ENCODE data around the gene KCNMA1. TPM values are rescaled to one million over a fixed set of nuclear protein-coding genes. Genes with fewer than 3 reads are reported as not detected.
A peak's percentile ranks its signal among the peaks of the same experiment; 100 is the strongest.
"Not testable (repeated sequence)": the region's sequence is repeated elsewhere in the genome, so short reads cannot be mapped to it uniquely, and the experiment has no call there.

Gene KCNMA1
- total and polyA plus RNA-seq, 5 experiments from 2014 or later = not detected

- Mint-ChIP-seq H3K27me3 (peaks cover 0 to 1% (median 0%) of the 10 kb centered on the region in 5 donors), H3K4me3 (no peak overlapping the region), H3K27ac (peak overlapping the region in 1 of 10 donors; percentile 60), H3K36me3 (no peaks in the 10 kb centered on the region), H3K4me1 (no peaks in the 10 kb centered on the region), H3K9me3 (no peaks in the 10 kb centered on the region)
- DNase-seq (no peak), ATAC-seq (no peak)
- POLR2A ChIA-PET = no interaction called here
Measured at GRCh38 chr10:77578583-77579227, 58.9 kb downstream of the KCNMA1 start.

DNA sequence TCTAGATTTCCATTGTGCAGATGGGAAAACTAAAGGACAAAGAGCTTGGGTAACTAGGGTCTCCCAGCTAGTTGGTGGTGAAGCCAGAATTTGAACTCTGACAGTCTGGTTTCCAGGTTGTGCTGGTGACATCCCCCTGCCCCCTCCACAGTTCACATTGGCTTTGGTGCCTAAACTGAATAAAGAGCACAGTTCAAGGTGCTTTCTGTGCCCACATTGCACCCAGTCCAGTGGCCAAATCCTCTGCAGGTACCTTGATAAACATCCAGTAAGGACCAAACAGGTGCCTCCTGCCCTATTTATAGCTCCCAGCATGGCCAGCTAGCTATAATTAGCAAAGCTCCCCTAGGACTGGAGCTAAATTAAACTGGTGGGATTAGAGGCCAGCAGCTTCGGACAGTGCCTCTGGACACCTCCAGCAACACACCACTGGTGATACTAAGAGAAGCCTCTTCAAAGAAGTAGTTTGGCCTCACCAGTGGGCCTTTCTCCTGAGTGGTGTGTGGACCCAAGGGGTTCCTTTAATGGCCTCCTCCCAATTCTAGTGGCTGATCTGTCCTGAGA lies 59.9 kb downstream of the KCNMA1 start:
- POLR2A ChIA-PET = no interaction called here
- Mint-ChIP-seq H3K27me3 (peaks cover 0 to 1% (median 0%) of the 10 kb centered on the region in 5 donors), H3K27ac (no peak overlapping the region), H3K4me3 (no peak overlapping the region), H3K4me1 (no peaks in the 10 kb centered on the region), H3K9me3 (no peaks in the 10 kb centered on the region), H3K36me3 (no peaks in the 10 kb centered on the region)
- ATAC-seq (no peak), DNase-seq (no peak)

DNA sequence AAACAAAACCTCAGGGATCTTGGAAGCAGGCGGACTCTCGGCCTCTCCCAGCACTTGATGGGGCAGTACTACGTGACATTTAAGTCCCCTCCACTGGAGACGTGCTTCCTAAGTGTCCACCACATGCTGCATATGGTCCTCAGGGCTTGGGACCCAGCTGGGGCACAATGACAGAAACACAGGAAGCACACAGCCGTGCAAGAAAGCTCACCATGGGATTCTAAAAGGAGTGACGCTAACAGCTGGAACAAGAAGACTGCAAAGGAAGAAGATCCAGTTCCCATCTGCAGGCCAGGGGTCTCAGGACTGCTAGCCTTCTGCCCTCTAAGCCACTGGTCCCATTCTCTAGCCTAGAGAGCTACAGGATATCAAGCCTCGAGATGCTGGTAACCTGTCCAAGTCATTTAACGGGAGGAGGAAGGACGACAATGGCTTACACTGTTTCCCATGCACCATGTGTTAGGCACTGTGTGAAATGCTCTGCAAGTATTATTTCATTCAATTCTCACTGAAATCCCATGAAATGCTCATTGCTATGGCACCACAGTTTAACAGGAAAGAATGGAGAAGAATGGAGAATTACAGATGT lies 61.1 kb downstream of the KCNMA1 start:
- Mint-ChIP-seq H3K27me3 (peaks cover 0 to 1% (median 0%) of the 10 kb centered on the region in 5 donors), H3K36me3 (no peaks in the 10 kb centered on the region), H3K9me3 (no peaks in the 10 kb centered on the region), H3K4me1 (no peaks in the 10 kb centered on the region), H3K4me3 (no peak overlapping the region), H3K27ac (peak overlapping the region in 1 of 10 donors; percentile 17)
- POLR2A ChIA-PET = no interaction called here
- no peak for ATAC-seq
- no peak for DNase-seq

- Mint-ChIP-seq H3K27me3 (peaks cover 0 to 1% (median 0%) of the 10 kb centered on the region in 5 donors), H3K4me3 (no peak overlapping the region), H3K36me3 (no peaks in the 10 kb centered on the region)
Measured at GRCh38 chr10:77576007-77576367, 61.6 kb downstream of the KCNMA1 start.

DNA sequence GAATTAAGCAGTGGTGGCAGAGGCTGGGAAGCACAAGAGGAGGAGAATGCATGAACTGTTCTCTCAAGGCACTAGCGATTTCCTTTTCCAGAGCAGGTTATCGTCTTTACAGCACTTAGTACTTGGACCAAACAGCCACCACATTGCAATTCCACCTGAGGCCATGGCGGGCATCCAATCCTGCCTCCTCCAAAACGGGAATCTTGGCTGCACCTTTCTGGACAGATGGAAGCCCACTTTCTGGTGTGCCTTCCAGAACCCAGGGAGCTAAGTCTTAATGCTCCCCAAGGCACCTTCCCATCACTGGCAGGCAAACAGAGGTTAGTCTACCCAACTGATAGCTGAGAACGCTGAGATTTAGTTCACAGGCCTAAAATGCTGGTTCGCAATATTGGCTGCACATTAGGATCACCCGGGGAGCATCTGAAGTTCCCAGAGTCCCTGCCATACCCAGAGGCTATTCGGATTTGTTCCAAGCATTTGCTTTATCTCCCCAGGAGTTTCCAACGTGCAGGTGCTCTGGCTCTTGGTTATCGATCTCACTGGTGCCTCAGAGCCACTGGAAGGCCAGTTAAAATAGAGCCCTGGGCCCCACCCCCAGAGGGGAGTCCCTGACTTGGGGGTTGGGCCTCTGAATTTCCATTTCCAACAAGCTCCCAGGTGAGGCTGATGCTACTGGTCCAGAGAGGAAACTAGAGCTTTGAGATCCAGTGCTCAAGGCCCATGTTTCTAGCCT lies 62.2 kb downstream of the KCNMA1 start:
- Mint-ChIP-seq H3K36me3 (no peaks in the 10 kb centered on the region), H3K9me3 (no peaks in the 10 kb centered on the region), H3K4me3 (no peak overlapping the region), H3K27me3 (peaks cover 0 to 1% (median 0%) of the 10 kb centered on the region in 5 donors), H3K27ac (no peak overlapping the region), H3K4me1 (no peaks in the 10 kb centered on the region)
- no peak for ATAC-seq
- DNase-seq = no peak
- POLR2A ChIA-PET = no interaction called here

More at GRCh38 chr10:77576007-77576367, 61.6 kb downstream of the KCNMA1 start:
- DNase-seq = no peak
- ATAC-seq = no peak
- Mint-ChIP-seq H3K27ac (peak overlapping the region in 1 of 10 donors; percentile 17), H3K9me3 (no peaks in the 10 kb centered on the region), H3K4me1 (no peaks in the 10 kb centered on the region)
- POLR2A ChIA-PET = no interaction called here

DNA sequence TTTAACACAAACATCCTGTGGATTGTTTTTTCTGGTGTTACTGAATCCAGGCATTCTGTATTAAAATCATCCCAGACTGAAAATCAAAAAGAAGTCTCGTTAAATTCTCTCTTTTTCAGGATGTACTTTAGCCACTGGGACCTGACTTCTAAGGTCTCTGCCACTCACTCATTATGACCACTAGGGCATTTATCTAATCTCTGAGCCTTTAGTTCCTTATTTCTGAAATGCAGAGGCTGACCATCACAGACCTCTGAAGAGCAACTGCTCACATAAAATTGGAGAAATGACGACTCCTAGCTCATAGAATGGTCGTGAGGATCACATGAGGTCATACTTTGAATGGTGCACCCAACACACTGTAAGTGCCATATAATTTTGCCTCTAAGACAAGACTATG lies 63.2 kb downstream of the KCNMA1 start:
- no peaks in the 10 kb centered on the region for H3K27me3 Mint-ChIP-seq
- DNase-seq (no peak), ATAC-seq (no peak)
- H3K9me3 Mint-ChIP-seq = no peaks in the 10 kb centered on the region
- no peaks in the 10 kb centered on the region for H3K4me1 Mint-ChIP-seq
- POLR2A ChIA-PET = no interaction called here
- no peak overlapping the region for H3K4me3 Mint-ChIP-seq
- H3K27ac Mint-ChIP-seq = no peak overlapping the region
- H3K36me3 Mint-ChIP-seq = no peaks in the 10 kb centered on the region

- H3K4me1 Mint-ChIP-seq, H3K27ac Mint-ChIP-seq: not testable (repeated sequence)
Measured at GRCh38 chr10:77572520-77572919, 65.1 kb downstream of the KCNMA1 start.

DNA sequence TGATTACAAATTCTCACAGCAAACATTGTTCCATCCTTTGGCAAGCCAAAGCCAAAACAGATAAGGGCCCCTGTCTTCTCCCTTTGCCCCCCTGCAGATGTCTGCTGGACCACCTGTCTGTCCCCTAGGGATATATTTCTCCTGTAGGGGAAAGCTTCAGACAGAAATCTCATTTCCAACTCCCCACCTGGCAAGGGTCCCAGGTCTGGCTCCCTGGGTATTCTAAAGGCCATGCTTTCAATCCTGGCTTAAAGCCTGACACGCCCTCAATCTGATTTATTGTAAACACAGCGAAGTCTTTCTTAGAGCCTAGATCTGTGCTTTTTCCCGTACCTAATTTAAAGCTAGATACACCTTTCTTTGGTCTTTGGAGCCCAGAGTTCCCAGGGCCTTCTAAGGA lies 66.1 kb downstream of the KCNMA1 start:
- no peaks in the 10 kb centered on the region for H3K4me1 Mint-ChIP-seq
- DNase-seq (no peak), ATAC-seq (no peak)
- POLR2A ChIA-PET = no interaction called here
- H3K36me3 Mint-ChIP-seq = no peaks in the 10 kb centered on the region
- no peak overlapping the region for H3K4me3 Mint-ChIP-seq
- H3K9me3 Mint-ChIP-seq = peaks cover 0 to 2% (median 0%) of the 10 kb centered on the region in 9 donors
- peaks cover 0 to 8% (median 4%) of the 10 kb centered on the region in 5 donors for H3K27me3 Mint-ChIP-seq
- no peak overlapping the region for H3K27ac Mint-ChIP-seq

More at GRCh38 chr10:77572520-77572919, 65.1 kb downstream of the KCNMA1 start:
- H3K36me3 Mint-ChIP-seq, H3K9me3 Mint-ChIP-seq, POLR2A ChIA-PET, H3K4me3 Mint-ChIP-seq, H3K27me3 Mint-ChIP-seq, ATAC-seq, DNase-seq: not testable (repeated sequence)

DNA sequence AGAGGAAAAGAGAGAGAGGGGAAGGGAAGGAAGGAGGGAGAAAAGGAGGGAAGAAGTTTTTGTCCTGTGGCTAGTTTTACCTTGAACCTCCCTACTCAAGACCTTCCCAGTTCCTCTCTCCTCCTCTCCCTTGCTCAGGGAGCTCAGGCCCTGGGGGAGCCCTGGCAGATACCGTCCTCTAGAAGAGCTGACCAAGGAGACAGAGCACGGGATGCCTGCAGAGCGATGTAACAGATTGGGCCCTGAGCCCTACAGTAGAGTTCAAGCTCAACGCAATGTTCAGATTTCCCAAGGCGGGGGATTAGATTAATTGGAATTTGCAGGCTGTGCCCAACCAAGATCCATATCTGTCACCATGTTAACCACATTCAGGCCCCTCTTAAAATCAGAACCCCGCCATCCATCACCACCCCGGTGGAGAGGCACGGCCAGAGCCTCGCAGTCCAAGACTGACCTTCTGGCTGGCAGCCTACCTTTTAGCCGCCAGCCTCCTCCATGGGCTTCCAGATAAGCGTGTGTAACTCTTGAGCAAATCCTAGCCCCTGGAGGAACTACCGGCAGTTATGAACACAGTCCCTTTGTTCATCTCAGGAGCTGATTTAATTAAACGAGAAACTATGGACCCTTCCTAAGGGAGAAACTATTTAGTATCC lies 70.6 kb downstream of the KCNMA1 start:
- peak overlapping the region in 1 of 10 donors; percentile 53 for H3K27ac Mint-ChIP-seq
- no peak for DNase-seq
- H3K9me3 Mint-ChIP-seq = peaks cover 0 to 3% (median 0%) of the 10 kb centered on the region in 9 donors
- peaks cover 14 to 50% (median 26%) of the 10 kb centered on the region in 5 donors for H3K27me3 Mint-ChIP-seq
- POLR2A ChIA-PET = no interaction called here
- ATAC-seq = no peak
- no peak overlapping the region for H3K4me3 Mint-ChIP-seq
- H3K36me3 Mint-ChIP-seq = no peaks in the 10 kb centered on the region
- no peaks in the 10 kb centered on the region for H3K4me1 Mint-ChIP-seq

DNA sequence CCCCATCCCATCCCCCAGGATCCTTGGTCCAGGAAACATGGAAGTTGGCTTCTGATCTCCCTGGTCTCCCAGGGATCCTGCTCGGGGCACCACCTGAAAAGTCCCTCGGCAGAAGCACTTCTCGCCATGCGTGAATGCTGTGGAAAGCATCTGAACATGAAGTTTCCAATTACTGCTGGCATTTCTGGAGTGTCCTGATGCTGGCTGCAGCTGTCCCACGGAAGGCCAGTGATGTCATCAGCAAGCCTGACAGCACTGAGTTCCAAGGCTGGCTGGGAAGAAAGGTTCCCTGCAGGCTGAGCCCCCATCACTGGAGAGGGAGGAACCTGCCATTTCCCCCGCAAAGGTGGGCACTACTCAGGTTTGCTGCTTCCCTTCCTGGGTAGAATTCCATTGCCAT lies 71.4 kb downstream of the KCNMA1 start:
- Mint-ChIP-seq H3K4me3 (no peak overlapping the region), H3K36me3 (no peaks in the 10 kb centered on the region), H3K27me3 (peaks cover 14 to 54% (median 26%) of the 10 kb centered on the region in 5 donors), H3K27ac (no peak overlapping the region), H3K4me1 (no peaks in the 10 kb centered on the region), H3K9me3 (peaks cover 0 to 3% (median 0%) of the 10 kb centered on the region in 9 donors)
- no peak for DNase-seq
- POLR2A ChIA-PET = no interaction called here
- no peak for ATAC-seq

GRCh38 chr10:77565590-77566023 lies 72.0 kb downstream of the KCNMA1 start:
- H3K36me3 Mint-ChIP-seq = no peaks in the 10 kb centered on the region

DNA sequence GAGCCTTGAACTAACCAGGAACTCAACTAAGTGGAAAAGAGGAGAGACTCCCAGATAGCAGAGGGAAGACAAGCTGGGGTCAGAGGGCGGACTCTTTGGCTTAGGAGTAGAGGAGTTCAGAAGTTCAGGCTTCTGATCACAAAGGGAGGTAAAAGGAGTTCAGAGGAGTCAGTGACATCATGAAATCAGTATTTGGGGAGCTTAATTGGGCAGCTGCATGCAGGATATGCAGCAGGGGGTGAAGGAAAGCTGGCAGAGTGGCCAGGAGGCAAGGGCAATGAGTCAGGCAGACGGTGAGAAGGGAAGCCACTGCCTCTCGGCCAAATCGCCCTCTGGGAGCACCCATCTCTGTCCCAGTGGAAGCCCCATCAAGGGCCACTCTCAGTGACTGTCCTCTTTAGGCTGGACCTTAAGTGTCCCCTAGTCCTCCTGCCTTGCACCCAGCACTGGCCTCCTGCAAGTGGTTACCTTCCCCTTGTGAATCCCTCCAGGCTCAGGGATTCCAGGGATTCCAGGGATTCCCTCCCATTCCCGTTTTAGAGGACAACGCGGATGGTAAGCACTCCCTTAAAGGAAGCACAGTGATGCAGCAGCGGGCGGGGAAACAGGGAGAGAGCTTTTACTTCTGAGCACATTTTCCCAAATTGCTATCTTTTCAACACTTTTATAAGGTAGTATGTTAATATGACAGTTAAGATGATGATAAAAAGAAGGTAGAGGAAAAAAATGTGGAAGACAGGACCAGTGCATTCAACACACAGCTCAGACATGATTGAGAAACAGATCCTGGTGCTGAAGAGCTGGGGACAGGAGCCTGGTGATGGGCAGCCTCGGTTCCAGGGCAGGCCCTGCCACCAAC lies 72.6 kb downstream of the KCNMA1 start:
- H3K9me3 Mint-ChIP-seq = peaks cover 0 to 3% (median 0%) of the 10 kb centered on the region in 9 donors
- no peaks in the 10 kb centered on the region for H3K36me3 Mint-ChIP-seq
- no peak for ATAC-seq
- H3K4me3 Mint-ChIP-seq = no peak overlapping the region
- H3K4me1 Mint-ChIP-seq = no peaks in the 10 kb centered on the region
- peaks cover 14 to 67% (median 26%) of the 10 kb centered on the region in 5 donors for H3K27me3 Mint-ChIP-seq
- H3K27ac Mint-ChIP-seq = no peak overlapping the region
- POLR2A ChIA-PET = no interaction called here
- DNase-seq = no peak

More at GRCh38 chr10:77565590-77566023, 72.0 kb downstream of the KCNMA1 start:
- H3K4me3 Mint-ChIP-seq = no peak overlapping the region
- peaks cover 14 to 60% (median 26%) of the 10 kb centered on the region in 5 donors for H3K27me3 Mint-ChIP-seq
- ATAC-seq = no peak
- POLR2A ChIA-PET = no interaction called here
- no peak for DNase-seq
- H3K4me1 Mint-ChIP-seq = no peaks in the 10 kb centered on the region
- peaks cover 0 to 3% (median 0%) of the 10 kb centered on the region in 9 donors for H3K9me3 Mint-ChIP-seq
- H3K27ac Mint-ChIP-seq = no peak overlapping the region

Data from naive thymus-derived CD8-positive, alpha-beta T cell (primary cell).